ENCODE results near the gene PON2. TPM values are rescaled to one million over a fixed set of nuclear protein-coding genes. Genes with fewer than 3 reads are reported as not detected.

The PON2 gene
- total RNA-seq, 1 experiment from 2014 or later = 93.8 TPM

DNA sequence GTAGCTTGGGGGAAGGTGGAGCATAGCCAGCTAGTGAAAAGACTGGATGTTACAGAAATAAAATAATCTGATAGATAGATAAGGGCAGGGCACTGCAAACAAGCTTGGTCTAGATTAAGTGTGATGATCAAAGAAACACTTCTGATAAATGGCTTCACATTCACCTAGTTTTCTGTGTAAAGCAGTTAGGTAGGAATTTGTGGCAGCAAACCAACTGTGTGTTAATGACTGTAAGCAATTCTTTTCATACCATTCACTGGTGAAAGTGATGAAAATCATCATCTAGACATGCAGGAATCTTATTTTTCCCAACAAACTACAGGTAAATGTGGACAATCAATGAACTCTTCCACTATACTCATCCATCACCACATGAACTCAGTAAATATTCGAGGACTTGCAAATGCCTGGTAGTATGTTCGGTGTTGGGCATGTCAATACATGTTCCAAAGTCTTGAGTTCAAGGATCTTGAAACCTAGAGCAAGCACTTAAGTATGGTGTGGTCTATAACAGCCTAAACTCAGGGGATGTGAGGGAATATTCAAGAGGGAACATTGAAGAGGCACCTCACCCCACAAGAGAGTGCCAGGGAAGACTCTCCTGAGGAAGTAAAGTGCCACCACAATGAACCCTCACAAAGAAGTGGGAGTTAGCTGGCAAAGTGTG, 59.1 kb downstream of the PON2 start:
- H3K4me1 ChIP-seq (replicated peaks) = no peaks in the 10 kb centered on the region
- H3K27me3 ChIP-seq (replicated peaks) = no peaks in the 10 kb centered on the region
- no peak overlapping the region for H3K4me3 ChIP-seq
- no peaks in the 10 kb centered on the region for H3K36me3 ChIP-seq
- H3K9me3 ChIP-seq (replicated peaks) = no peaks in the 10 kb centered on the region
- DNase-seq (ENCODE audit: low read depth in 1 of 2, low spot score in 2 of 2) = no peak
- H3K27ac ChIP-seq = no peak overlapping the region

DNA sequence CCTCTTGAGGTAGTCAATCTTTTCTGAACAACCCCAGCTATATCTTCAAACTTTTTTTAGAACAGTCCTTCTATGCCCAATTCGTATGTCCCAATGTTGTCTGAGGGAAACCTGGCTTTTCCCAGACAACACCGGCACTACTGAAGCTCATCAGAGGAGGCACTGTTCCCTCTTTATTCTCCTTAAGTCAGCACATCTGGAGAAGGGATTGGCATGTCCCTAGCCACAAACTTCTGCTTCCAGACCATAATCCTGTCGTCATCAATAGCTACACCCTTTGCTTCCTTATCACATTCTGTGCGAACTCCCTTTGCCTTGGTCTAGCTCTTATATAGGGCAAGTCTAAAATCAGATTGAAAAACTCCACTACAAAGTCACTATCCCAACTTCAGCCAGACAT, 61.5 kb downstream of the PON2 start:
- Histone ChIP-seq H3K27me3 (replicated peaks) (no peaks in the 10 kb centered on the region), H3K9me3 (replicated peaks) (no peaks in the 10 kb centered on the region)

DNA sequence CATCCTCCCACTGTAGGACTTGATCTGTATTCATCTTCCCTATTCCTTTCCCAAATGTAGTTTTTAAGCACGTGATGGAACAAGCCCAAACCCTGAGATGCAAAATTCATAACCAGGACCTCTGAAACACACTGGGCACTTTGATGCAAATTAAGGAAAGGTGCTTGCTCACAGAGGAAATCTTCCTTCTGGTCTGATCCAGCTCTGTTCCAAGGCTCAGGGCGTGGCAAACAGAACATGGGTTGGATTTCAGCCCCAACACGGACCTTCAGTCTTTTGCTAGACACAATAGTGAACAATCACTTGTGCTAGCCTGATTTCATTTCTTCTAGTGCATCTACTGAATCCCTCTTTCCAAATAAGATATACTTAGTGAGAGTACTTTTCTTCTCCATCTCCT, 66.6 kb downstream of the PON2 start:
- no peak for DNase-seq (ENCODE audit: low read depth in 1 of 2, low spot score in 2 of 2)
- peaks cover 2% of the 10 kb centered on the region; the same call in 1 of the 2 replicates for H3K27me3 ChIP-seq (replicated peaks)
- no peak overlapping the region for H3K4me3 ChIP-seq
- H3K36me3 ChIP-seq = no peaks in the 10 kb centered on the region
- H3K4me1 ChIP-seq (replicated peaks) = no peaks in the 10 kb centered on the region
- no peak overlapping the region for H3K27ac ChIP-seq
- no peaks in the 10 kb centered on the region for H3K9me3 ChIP-seq (replicated peaks)

More for the DNA sequence above, 61.5 kb downstream of the PON2 start:
- Histone ChIP-seq H3K27ac (no peak overlapping the region), H3K36me3 (no peaks in the 10 kb centered on the region), H3K4me1 (replicated peaks) (no peaks in the 10 kb centered on the region), H3K4me3 (no peak overlapping the region)
- no peak for DNase-seq (ENCODE audit: low read depth in 1 of 2, low spot score in 2 of 2)

DNA sequence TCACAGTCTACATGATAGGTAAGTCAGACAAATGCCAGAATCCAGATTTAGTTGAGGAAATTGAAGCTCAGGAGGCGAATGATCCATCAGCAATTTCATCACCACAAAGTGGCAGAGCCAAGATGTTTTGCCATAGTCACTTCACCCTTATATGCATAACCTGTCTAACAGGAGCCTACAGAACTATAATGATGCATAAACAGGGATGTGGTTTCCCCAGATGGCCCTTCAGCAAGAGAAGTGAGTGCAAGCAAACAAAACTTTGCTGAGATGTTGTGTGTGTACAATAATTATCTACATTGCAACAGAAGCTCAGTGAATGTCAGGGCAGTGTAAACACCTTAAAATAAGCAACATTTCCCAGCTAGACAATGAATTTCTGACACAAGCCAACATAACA, 67.2 kb downstream of the PON2 start:
- Histone ChIP-seq H3K36me3 (no peaks in the 10 kb centered on the region), H3K4me3 (no peak overlapping the region), H3K4me1 (replicated peaks) (no peaks in the 10 kb centered on the region), H3K27me3 (replicated peaks) (peaks cover 2% of the 10 kb centered on the region; the same call in 1 of the 2 replicates), H3K9me3 (replicated peaks) (no peaks in the 10 kb centered on the region), H3K27ac (no peak overlapping the region)
- no peak for DNase-seq (ENCODE audit: low read depth in 1 of 2, low spot score in 2 of 2)

DNA sequence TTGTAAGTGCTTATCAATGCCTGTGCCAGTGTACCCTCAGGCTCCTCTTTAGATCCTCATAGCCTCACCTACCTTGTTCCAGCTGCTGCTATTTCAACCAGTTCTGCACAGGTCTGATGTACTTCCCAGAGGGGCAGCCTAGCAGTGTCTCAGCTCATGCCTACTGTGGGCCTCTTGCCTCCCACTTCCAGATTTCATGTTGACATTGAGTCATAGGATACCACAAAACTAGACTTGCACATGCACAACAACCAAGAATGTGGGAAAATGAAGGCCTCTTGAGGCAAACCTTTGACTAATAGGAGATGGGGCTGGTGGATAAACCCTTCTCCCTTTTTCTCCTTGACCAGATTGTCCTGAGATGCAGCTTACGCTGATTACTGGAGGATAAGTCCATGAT, 69.7 kb downstream of the PON2 start:
- no peaks in the 10 kb centered on the region for H3K9me3 ChIP-seq (replicated peaks)
- H3K27me3 ChIP-seq (replicated peaks) = peaks cover 5% of the 10 kb centered on the region; the same call in 1 of the 2 replicates
- no peak overlapping the region for H3K27ac ChIP-seq
- H3K36me3 ChIP-seq = no peaks in the 10 kb centered on the region
- H3K4me3 ChIP-seq = no peak overlapping the region
- no peak for DNase-seq (ENCODE audit: low read depth in 1 of 2, low spot score in 2 of 2)
- H3K4me1 ChIP-seq (replicated peaks) = no peaks in the 10 kb centered on the region

GRCh38 chr7:95357623-95358022, 77.2 kb downstream of the PON2 start:
- no peak for DNase-seq (ENCODE audit: low read depth in 1 of 2, low spot score in 2 of 2)
- Histone ChIP-seq H3K9me3 (replicated peaks) (no peaks in the 10 kb centered on the region), H3K36me3 (no peaks in the 10 kb centered on the region), H3K27me3 (replicated peaks) (0 out of 2 replicates have a peak, but pooled peaks cover 3% of the 10 kb centered on the region), H3K4me1 (replicated peaks) (no peaks in the 10 kb centered on the region), H3K27ac (no peak overlapping the region), H3K4me3 (no peak overlapping the region)

Other genes starting within 250 kb of the PON2 start
- not detected in 2 replicates for gene PON1, start 110.5 kb downstream of the PON2 start, total RNA-seq (2014; rRNA removed; shearing (Covaris generic))
- gene PON3, start 38.7 kb downstream of the PON2 start, total RNA-seq (2014; rRNA removed; shearing (Covaris generic)) = not detected in 2 replicates
- not detected in 2 replicates for gene ASB4, start 50.9 kb upstream of the PON2 start, total RNA-seq (2014; rRNA removed; shearing (Covaris generic))
- not detected in 2 replicates for gene PDK4, start 161.5 kb upstream of the PON2 start, total RNA-seq (2014; rRNA removed; shearing (Covaris generic))

All from SJSA1 (cell line).